ENCODE measurements around the gene ELOVL1.

The ELOVL1 gene

DNA sequence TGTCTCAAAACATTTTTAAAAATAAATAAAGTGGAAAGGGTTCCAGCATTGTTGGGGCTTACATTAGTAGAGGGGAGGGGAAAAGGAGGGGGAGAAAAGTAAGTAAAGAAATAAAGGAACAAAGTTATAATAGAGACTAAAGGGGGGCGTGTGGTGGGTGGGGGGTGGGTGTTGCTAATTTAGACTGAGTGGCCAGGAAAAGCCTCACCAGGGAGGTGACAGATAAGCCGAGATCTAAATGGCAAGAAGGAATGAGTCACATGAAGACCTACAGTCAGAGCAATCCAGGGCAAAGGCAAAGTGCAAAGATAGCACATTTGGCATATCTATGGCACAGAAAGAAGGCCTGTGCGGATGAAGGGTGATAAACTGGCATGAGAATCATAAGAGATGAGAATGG lies 22.7 kb downstream of the ELOVL1 start:
- Histone ChIP-seq H3K9ac (ENCODE audit: low read length in 2 of 2) (no peak overlapping the region), H3K4me1 (ENCODE audit: control insufficient read depth, insufficient read depth, low read length) (peaks cover 20% of the 10 kb centered on the region), H3K27ac (ENCODE audit: low read length) (no peak overlapping the region), H3K27me3 (ENCODE audit: control insufficient read depth in 1 of 2, insufficient read depth in 2 of 2, low read length in 2 of 2) (no peaks in the 10 kb centered on the region), H3K36me3 (ENCODE audit: control insufficient read depth in 2 of 2, insufficient read depth in 2 of 2, low read length in 2 of 2) (no peaks in the 10 kb centered on the region), H3K4me3 (ENCODE audit: low read length in 2 of 2) (no peak overlapping the region), H3K9me3 (ENCODE audit: control insufficient read depth in 2 of 2, low read length in 2 of 2) (no peaks in the 10 kb centered on the region)

DNA sequence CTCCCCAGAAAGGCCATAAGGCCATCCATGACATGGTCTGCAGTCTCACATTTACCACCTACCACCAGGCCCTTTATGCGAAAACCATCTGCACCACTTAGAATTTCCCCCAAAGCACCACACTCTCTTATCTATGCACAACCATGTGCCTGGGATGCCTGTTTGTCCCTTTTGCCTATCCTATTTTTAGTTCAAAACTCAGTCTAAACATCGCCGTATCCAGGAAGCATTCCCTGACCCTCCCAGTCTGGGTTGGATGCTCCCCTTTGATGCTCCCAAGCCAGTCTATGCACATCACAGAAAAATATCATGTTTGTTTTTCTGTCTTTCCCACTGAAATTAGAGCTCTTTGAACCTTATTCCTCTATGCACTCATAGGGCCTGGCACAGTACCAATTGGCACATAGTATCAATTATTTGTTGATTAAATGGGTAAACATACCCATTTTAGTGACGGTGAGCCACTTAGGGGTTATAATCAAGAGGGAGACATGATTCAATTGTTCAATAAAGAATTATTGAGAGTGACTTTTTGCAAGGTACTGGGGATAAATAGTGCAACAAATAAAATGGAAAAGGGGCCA lies 23.5 kb downstream of the ELOVL1 start:
- Histone ChIP-seq H3K9me3 (ENCODE audit: control insufficient read depth in 2 of 2, low read length in 2 of 2) (no peaks in the 10 kb centered on the region), H3K9ac (ENCODE audit: low read length in 2 of 2) (no peak overlapping the region), H3K4me3 (ENCODE audit: low read length in 2 of 2) (no peak overlapping the region), H3K27ac (ENCODE audit: low read length) (no peak overlapping the region), H3K36me3 (ENCODE audit: control insufficient read depth in 2 of 2, insufficient read depth in 2 of 2, low read length in 2 of 2) (no peaks in the 10 kb centered on the region), H3K27me3 (ENCODE audit: control insufficient read depth in 1 of 2, insufficient read depth in 2 of 2, low read length in 2 of 2) (no peaks in the 10 kb centered on the region), H3K4me1 (ENCODE audit: control insufficient read depth, insufficient read depth, low read length) (peaks cover 13% of the 10 kb centered on the region)

DNA sequence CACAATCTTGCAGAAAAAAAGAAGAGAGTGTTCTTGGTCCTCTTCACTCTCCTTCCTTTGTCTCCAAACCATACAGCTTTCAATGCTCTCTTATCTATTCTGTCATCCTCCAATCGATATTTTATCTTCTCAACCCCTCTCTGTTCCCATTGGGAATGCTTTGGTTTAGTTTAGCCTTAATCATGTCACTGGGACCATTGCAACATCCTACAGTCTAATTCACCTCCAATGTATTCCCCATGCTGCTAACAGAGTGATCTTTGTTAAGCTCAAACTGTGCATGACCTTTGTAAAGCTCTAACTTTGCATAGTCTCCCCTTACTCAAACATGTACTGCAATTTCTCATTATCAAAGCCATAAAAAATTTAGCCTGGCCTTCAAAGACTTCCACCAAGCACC lies 27.3 kb downstream of the ELOVL1 start:
- H3K27ac ChIP-seq (ENCODE audit: low read length): no peak overlapping the region
- H3K4me3 ChIP-seq (ENCODE audit: low read length in 2 of 2): no peak overlapping the region
- no peaks in the 10 kb centered on the region for H3K36me3 ChIP-seq (ENCODE audit: control insufficient read depth in 2 of 2, insufficient read depth in 2 of 2, low read length in 2 of 2)
- H3K4me1 ChIP-seq (ENCODE audit: control insufficient read depth, insufficient read depth, low read length): no peaks in the 10 kb centered on the region
- no peaks in the 10 kb centered on the region for H3K27me3 ChIP-seq (ENCODE audit: control insufficient read depth in 1 of 2, insufficient read depth in 2 of 2, low read length in 2 of 2)
- H3K9ac ChIP-seq (ENCODE audit: low read length in 2 of 2): no peak overlapping the region
- H3K9me3 ChIP-seq (ENCODE audit: control insufficient read depth in 2 of 2, low read length in 2 of 2): no peaks in the 10 kb centered on the region

DNA sequence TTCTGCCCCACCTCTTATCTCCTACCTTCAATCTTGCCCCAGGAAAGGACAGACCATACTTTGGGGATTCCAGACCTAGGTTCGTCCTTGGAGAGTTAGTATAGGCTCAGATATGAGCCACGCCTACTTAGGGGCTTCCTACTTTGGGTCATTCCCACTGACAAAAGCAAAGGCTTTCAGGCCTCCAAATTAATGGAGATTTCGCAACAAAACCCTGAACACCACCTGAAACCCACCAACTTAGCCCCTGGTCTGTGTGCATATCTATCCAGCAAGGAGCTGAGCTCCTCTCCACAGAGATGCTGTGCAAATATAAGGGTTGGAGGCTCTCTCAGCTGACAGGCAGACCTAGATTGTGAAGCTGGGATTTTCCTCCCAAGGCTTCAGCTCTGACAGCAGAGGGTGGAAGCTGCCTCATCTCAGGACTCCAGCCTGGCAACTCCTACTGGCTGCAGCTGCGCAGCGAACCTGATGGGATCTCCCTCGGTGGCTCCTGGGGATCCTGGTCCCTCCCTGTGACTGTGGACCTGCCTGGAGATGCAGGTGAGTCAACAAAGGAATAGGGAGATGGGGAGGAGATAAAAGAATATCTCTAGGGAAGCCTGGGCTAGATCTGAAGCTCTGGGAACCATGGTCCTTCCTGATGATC lies 28.1 kb downstream of the ELOVL1 start:
- Histone ChIP-seq H3K4me3 (ENCODE audit: low read length in 2 of 2) (no peak overlapping the region), H3K36me3 (ENCODE audit: control insufficient read depth in 2 of 2, insufficient read depth in 2 of 2, low read length in 2 of 2) (no peaks in the 10 kb centered on the region), H3K4me1 (ENCODE audit: control insufficient read depth, insufficient read depth, low read length) (no peaks in the 10 kb centered on the region), H3K9me3 (ENCODE audit: control insufficient read depth in 2 of 2, low read length in 2 of 2) (no peaks in the 10 kb centered on the region), H3K9ac (ENCODE audit: low read length in 2 of 2) (no peak overlapping the region), H3K27ac (ENCODE audit: low read length) (no peak overlapping the region), H3K27me3 (ENCODE audit: control insufficient read depth in 1 of 2, insufficient read depth in 2 of 2, low read length in 2 of 2) (no peaks in the 10 kb centered on the region)

DNA sequence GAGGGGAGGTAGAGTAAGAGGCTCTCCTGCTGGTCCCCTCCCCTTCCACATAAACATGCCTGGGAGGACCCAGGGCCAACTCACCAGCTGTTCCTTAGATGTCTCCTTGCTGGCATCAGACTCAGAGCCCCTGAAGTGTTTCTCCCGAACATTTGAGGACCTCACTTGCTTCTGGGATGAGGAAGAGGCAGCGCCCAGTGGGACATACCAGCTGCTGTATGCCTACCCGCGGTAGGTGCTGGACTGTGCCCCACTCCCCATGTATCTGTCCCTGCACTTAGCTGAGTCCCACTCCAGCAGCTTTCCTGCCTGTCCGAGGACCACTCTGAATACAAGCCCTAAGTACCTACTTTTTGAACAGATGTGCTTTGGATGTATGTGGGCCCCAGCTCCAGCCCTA lies 29.8 kb downstream of the ELOVL1 start:
- Histone ChIP-seq H3K9ac (ENCODE audit: low read length in 2 of 2) (no peak overlapping the region), H3K27ac (ENCODE audit: low read length) (no peak overlapping the region), H3K36me3 (ENCODE audit: control insufficient read depth in 2 of 2, insufficient read depth in 2 of 2, low read length in 2 of 2) (no peaks in the 10 kb centered on the region), H3K4me3 (ENCODE audit: low read length in 2 of 2) (no peak overlapping the region), H3K4me1 (ENCODE audit: control insufficient read depth, insufficient read depth, low read length) (no peaks in the 10 kb centered on the region), H3K9me3 (ENCODE audit: control insufficient read depth in 2 of 2, low read length in 2 of 2) (no peaks in the 10 kb centered on the region), H3K27me3 (ENCODE audit: control insufficient read depth in 1 of 2, insufficient read depth in 2 of 2, low read length in 2 of 2) (no peaks in the 10 kb centered on the region)

DNA sequence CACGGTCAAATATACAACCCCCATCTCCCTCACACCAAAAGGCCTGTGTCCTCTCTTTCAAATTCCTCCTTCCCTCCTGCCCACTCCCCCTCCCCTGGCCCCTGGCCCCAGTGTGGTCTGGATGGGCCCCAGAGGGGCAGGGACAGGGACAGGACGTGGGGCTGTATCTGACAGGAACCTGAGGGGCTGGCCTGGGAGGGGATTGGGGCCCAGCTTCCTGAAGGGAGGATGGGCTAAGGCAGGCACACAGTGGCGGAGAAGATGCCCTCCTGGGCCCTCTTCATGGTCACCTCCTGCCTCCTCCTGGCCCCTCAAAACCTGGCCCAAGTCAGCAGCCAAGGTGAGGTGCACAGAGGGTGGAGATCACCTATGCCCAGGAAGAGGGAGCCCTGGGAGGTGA lies 30.2 kb downstream of the ELOVL1 start, which contains the start of gene MPL:
MPL (plus strand) TSS at position 231 of the 400 bp plus-strand sequence; CDS start at position 262, 31 bp downstream.
- H3K27me3 ChIP-seq (ENCODE audit: control insufficient read depth in 1 of 2, insufficient read depth in 2 of 2, low read length in 2 of 2): no peaks in the 10 kb centered on the region
- H3K9ac ChIP-seq (ENCODE audit: low read length in 2 of 2): no peak within 1 kb of the TSS
- no peak within 1 kb of the TSS for H3K27ac ChIP-seq (ENCODE audit: low read length)
- no peak within 1 kb of the TSS for H3K4me3 ChIP-seq (ENCODE audit: low read length in 2 of 2)
- no peaks in the 10 kb centered on the region for H3K36me3 ChIP-seq (ENCODE audit: control insufficient read depth in 2 of 2, insufficient read depth in 2 of 2, low read length in 2 of 2)
- no peaks in the 10 kb centered on the region for H3K4me1 ChIP-seq (ENCODE audit: control insufficient read depth, insufficient read depth, low read length)
- H3K9me3 ChIP-seq (ENCODE audit: control insufficient read depth in 2 of 2, low read length in 2 of 2): no peaks in the 10 kb centered on the region

DNA sequence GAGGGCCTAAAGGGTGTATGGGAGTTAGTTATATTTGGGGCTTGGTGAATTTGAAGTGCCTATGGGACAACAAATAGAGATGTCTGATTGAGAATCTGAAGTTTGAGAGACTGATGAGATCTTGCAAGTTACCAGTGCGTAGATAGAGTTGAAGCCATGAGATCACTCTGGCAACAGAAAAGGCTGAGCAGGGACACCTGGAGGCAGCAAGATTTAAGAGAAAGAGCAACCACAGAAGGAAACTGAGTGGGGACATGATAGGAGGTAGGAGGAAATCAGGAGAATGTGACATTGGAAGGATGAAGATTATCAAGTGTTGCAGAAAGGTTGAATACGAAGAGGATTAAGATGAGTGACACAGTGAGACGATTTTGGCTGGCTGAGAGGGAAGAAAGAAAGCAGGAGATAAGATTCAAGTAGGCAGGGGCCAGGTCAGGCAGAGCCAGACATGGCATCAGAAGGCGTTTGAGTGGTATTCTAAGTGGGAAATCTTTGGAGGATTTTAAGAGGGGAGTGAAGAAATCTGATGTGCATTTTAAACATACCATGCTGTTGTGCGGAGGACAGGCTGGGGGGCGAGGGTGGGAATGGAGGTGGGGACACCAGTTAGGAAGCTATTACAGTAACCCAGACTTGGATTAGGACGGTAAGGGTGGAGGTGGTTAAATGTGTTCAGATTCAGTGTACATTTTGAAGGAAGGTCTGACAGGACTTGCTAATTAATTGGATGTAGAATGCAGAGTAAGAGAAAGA lies 33.2 kb downstream of the ELOVL1 start:
- H3K4me3 ChIP-seq (ENCODE audit: low read length in 2 of 2): no peak overlapping the region
- no peak overlapping the region for H3K9ac ChIP-seq (ENCODE audit: low read length in 2 of 2)
- no peaks in the 10 kb centered on the region for H3K9me3 ChIP-seq (ENCODE audit: control insufficient read depth in 2 of 2, low read length in 2 of 2)
- no peak overlapping the region for H3K27ac ChIP-seq (ENCODE audit: low read length)
- no peaks in the 10 kb centered on the region for H3K36me3 ChIP-seq (ENCODE audit: control insufficient read depth in 2 of 2, insufficient read depth in 2 of 2, low read length in 2 of 2)
- H3K27me3 ChIP-seq (ENCODE audit: control insufficient read depth in 1 of 2, insufficient read depth in 2 of 2, low read length in 2 of 2): no peaks in the 10 kb centered on the region
- H3K4me1 ChIP-seq (ENCODE audit: control insufficient read depth, insufficient read depth, low read length): no peaks in the 10 kb centered on the region

DNA sequence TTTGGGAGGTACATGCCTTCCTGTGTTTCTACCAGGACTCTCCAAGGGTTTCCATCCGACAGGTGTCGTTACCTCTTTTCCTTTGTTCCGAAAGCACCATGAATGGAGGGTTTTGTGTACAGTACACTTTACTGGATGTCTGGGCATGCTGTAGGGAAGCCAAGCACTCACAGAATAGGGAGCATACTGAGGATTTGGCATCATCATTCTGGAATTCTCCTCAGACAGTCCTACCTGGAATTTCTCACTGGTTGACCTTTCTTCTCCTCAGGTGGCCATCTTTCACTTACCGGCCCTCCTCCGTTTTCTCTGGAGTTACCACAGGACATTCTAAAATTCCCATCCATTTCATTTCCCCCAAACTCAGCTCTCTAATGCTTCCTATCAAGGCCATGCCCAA lies 36.1 kb downstream of the ELOVL1 start:
- Histone ChIP-seq H3K9me3 (ENCODE audit: control insufficient read depth in 2 of 2, low read length in 2 of 2) (peaks cover 0 to 3% of the 10 kb centered on the region in 2 donors), H3K4me1 (ENCODE audit: control insufficient read depth, insufficient read depth, low read length) (no peaks in the 10 kb centered on the region), H3K9ac (ENCODE audit: low read length in 2 of 2) (no peak overlapping the region), H3K36me3 (ENCODE audit: control insufficient read depth in 2 of 2, insufficient read depth in 2 of 2, low read length in 2 of 2) (no peaks in the 10 kb centered on the region), H3K27me3 (ENCODE audit: control insufficient read depth in 1 of 2, insufficient read depth in 2 of 2, low read length in 2 of 2) (no peaks in the 10 kb centered on the region), H3K27ac (ENCODE audit: low read length) (no peak overlapping the region), H3K4me3 (ENCODE audit: low read length in 2 of 2) (no peak overlapping the region)

DNA sequence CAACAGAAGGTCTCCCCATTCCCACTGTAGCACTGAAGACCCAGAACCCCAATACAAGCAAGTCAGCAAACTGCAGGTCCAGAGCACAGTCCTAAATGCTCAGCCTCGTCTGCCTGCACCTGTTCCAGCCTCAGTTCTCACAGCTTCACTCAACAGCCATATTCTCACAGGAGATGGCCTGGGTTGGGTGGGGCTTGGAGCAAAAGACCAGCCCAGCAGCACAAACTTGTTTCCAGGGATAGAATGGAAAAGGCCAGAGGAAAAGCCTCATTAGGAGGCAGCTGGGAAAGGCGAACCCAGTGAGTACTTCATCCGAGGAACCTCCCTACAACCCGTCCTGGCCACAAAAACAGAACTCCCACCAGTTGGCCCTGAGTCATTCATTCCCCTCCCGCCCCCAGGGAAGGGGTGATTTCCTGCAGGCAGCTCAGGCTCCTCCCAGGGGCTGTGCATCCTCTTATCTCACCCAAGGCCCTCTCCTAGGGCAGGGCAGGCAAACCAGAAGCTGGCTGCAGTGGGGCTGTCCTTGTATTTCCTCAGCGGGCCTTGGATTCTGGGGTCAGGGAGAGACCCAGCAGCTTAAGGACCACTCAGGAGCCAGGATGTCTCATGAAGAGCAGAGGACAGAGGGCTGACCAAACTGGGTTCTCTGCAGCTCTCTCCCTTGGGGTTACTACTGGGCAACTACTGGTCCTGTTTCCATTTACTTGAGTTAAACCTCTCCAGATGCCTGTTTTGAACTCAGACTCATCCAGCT lies 37.6 kb downstream of the ELOVL1 start:
- no peak overlapping the region for H3K4me3 ChIP-seq (ENCODE audit: low read length in 2 of 2)
- no peak overlapping the region for H3K9ac ChIP-seq (ENCODE audit: low read length in 2 of 2)
- H3K36me3 ChIP-seq (ENCODE audit: control insufficient read depth in 2 of 2, insufficient read depth in 2 of 2, low read length in 2 of 2): no peaks in the 10 kb centered on the region
- H3K4me1 ChIP-seq (ENCODE audit: control insufficient read depth, insufficient read depth, low read length): no peaks in the 10 kb centered on the region
- H3K27me3 ChIP-seq (ENCODE audit: control insufficient read depth in 1 of 2, insufficient read depth in 2 of 2, low read length in 2 of 2): no peaks in the 10 kb centered on the region
- H3K9me3 ChIP-seq (ENCODE audit: control insufficient read depth in 2 of 2, low read length in 2 of 2): peaks cover 0 to 3% of the 10 kb centered on the region in 2 donors
- no peak overlapping the region for H3K27ac ChIP-seq (ENCODE audit: low read length)

DNA sequence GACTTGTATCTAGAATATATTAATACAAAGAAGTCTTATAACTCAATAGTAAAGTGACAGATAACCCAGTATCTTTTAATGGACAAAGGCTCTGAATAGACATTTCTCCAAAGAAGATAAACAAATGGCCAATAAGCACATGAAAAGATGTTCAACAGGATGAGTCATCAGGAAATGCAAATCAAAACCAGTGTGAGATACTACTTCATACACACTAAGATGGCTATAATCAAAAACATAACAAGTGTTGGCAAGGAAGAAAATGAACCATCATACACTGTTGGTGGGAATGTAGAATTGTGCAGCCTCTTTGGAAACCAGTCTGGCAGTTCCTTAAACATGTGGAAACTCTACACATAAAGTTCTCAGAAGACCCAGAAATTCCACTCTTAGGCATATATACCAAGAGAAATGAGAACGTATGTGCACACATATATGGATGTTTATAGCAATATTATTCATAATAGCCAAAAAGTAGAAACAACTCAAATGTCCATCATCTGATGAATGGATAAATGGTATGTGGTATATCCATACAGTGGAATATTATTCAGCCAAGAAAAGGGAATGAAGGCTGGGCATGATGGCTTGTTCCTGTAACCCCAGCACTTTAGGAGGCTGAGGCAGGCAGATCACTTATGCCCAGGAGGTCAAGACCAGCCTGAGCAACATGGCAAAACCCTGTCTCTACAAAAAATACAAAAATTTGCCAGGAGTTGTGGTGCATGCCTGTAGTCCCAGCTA lies 40.1 kb downstream of the ELOVL1 start:
- no peaks in the 10 kb centered on the region for H3K27me3 ChIP-seq (ENCODE audit: control insufficient read depth in 1 of 2, insufficient read depth in 2 of 2, low read length in 2 of 2)
- H3K9me3 ChIP-seq (ENCODE audit: control insufficient read depth in 2 of 2, low read length in 2 of 2): peaks cover 0 to 6% of the 10 kb centered on the region in 2 donors
- no peak overlapping the region for H3K27ac ChIP-seq (ENCODE audit: low read length)
- no peaks in the 10 kb centered on the region for H3K4me1 ChIP-seq (ENCODE audit: control insufficient read depth, insufficient read depth, low read length)
- no peaks in the 10 kb centered on the region for H3K36me3 ChIP-seq (ENCODE audit: control insufficient read depth in 2 of 2, insufficient read depth in 2 of 2, low read length in 2 of 2)
- no peak overlapping the region for H3K4me3 ChIP-seq (ENCODE audit: low read length in 2 of 2)
- H3K9ac ChIP-seq (ENCODE audit: low read length in 2 of 2): no peak overlapping the region
